ENCODE results near the gene EHF. TPM values are rescaled to one million over a fixed set of nuclear protein-coding genes. Genes with fewer than 3 reads are reported as not detected.

EHF gene
- total and polyA plus RNA-seq, 2 donors (not counting 1 experiment from before 2014, with no cell fraction given) = 0.51 TPM; not detected in 1

- DNase-seq (ENCODE audit: low read depth in 2 of 2) = peak in 1 of 2 donors; percentile 62
- Histone ChIP-seq H3K4me3 (replicated peaks in 1 of 4; ENCODE audit: control extremely low read depth in 1 of 4, insufficient read depth in 1 of 4, low read depth in 3 of 4, low read length in 4 of 4) (no peak overlapping the region), H3K27ac (ENCODE audit: insufficient read depth, low read length) (peak overlapping the region; percentile 11), H3K9me3 (ENCODE audit: control insufficient read depth, insufficient read depth, low read depth, low read length) (no peaks in the 10 kb centered on the region), H3K36me3 (ENCODE audit: control insufficient read depth, insufficient read depth, low read length) (no peaks in the 10 kb centered on the region), H4K20me1 (ENCODE audit: control insufficient read depth, extremely low read depth, insufficient read depth, low read length) (no peaks in the 10 kb centered on the region), H3K9ac (ENCODE audit: insufficient read depth, low read length) (no peak overlapping the region), H2AFZ (ENCODE audit: low read length) (no peak overlapping the region), H3K79me2 (ENCODE audit: control insufficient read depth, insufficient read depth, low read length) (no peaks in the 10 kb centered on the region), H3K4me1 (ENCODE audit: control insufficient read depth, extremely low read depth, insufficient read depth, low read length) (peaks cover 16% of the 10 kb centered on the region), H3K27me3 (ENCODE audit: control insufficient read depth, insufficient read depth, low read length) (no peaks in the 10 kb centered on the region), H3K4me2 (ENCODE audit: extremely low read depth, insufficient read depth, low read length) (no peak overlapping the region)
- TF ChIP-seq CTCF (conservative IDR thresholded peaks at IDR 0.05 in 1 of 2, IDR thresholded peaks at IDR 0.05 in 1 of 2; ENCODE audit: low read depth in 1 of 2, low read length in 2 of 2) (no peak), EZH2 (IDR thresholded peaks at IDR 0.05; ENCODE audit: low read length, missing control alignments) (no peak)
Measured at GRCh38 chr11:34656062-34656720, 35.3 kb downstream of the EHF start.

GRCh38 chr11:34658071-34659015 is 37.5 kb downstream of the EHF start:
- H3K79me2 ChIP-seq (ENCODE audit: control insufficient read depth, insufficient read depth, low read length) = no peaks in the 10 kb centered on the region
- no peaks in the 10 kb centered on the region for H3K9me3 ChIP-seq (ENCODE audit: control insufficient read depth, insufficient read depth, low read depth, low read length)
- no peak overlapping the region for H3K27ac ChIP-seq (ENCODE audit: insufficient read depth, low read length)
- no peaks in the 10 kb centered on the region for H3K36me3 ChIP-seq (ENCODE audit: control insufficient read depth, insufficient read depth, low read length)
- peaks cover 13% of the 10 kb centered on the region for H3K4me1 ChIP-seq (ENCODE audit: control insufficient read depth, extremely low read depth, insufficient read depth, low read length)
- no peak overlapping the region for H3K4me3 ChIP-seq (replicated peaks in 1 of 4; ENCODE audit: control extremely low read depth in 1 of 4, insufficient read depth in 1 of 4, low read depth in 3 of 4, low read length in 4 of 4)
- no peak overlapping the region for H3K9ac ChIP-seq (ENCODE audit: insufficient read depth, low read length)
- no peak overlapping the region for H3K4me2 ChIP-seq (ENCODE audit: extremely low read depth, insufficient read depth, low read length)
- DNase-seq (ENCODE audit: low read depth in 2 of 2) = no peak
- H2AFZ ChIP-seq (ENCODE audit: low read length) = no peak overlapping the region
- no peaks in the 10 kb centered on the region for H4K20me1 ChIP-seq (ENCODE audit: control insufficient read depth, extremely low read depth, insufficient read depth, low read length)
- H3K27me3 ChIP-seq (ENCODE audit: control insufficient read depth, insufficient read depth, low read length) = no peaks in the 10 kb centered on the region
- TF ChIP-seq CTCF (conservative IDR thresholded peaks at IDR 0.05 in 1 of 2, IDR thresholded peaks at IDR 0.05 in 1 of 2; ENCODE audit: low read depth in 1 of 2, low read length in 2 of 2) = no peak

GRCh38 chr11:34659096-34659733 is 38.3 kb downstream of the EHF start:
- Histone ChIP-seq H3K27me3 (ENCODE audit: control insufficient read depth, insufficient read depth, low read length) (no peaks in the 10 kb centered on the region), H3K79me2 (ENCODE audit: control insufficient read depth, insufficient read depth, low read length) (no peaks in the 10 kb centered on the region), H3K9ac (ENCODE audit: insufficient read depth, low read length) (no peak overlapping the region), H3K36me3 (ENCODE audit: control insufficient read depth, insufficient read depth, low read length) (no peaks in the 10 kb centered on the region), H4K20me1 (ENCODE audit: control insufficient read depth, extremely low read depth, insufficient read depth, low read length) (no peaks in the 10 kb centered on the region), H3K4me1 (ENCODE audit: control insufficient read depth, extremely low read depth, insufficient read depth, low read length) (peaks cover 9% of the 10 kb centered on the region), H2AFZ (ENCODE audit: low read length) (no peak overlapping the region), H3K9me3 (ENCODE audit: control insufficient read depth, insufficient read depth, low read depth, low read length) (no peaks in the 10 kb centered on the region), H3K27ac (ENCODE audit: insufficient read depth, low read length) (no peak overlapping the region), H3K4me2 (ENCODE audit: extremely low read depth, insufficient read depth, low read length) (no peak overlapping the region), H3K4me3 (replicated peaks in 1 of 4; ENCODE audit: control extremely low read depth in 1 of 4, insufficient read depth in 1 of 4, low read depth in 3 of 4, low read length in 4 of 4) (no peak overlapping the region)
- DNase-seq (ENCODE audit: low read depth in 2 of 2) = no peak
- TF ChIP-seq CTCF (conservative IDR thresholded peaks at IDR 0.05 in 1 of 2, IDR thresholded peaks at IDR 0.05 in 1 of 2; ENCODE audit: low read depth in 1 of 2, low read length in 2 of 2) (no peak), EZH2 (IDR thresholded peaks at IDR 0.05; ENCODE audit: low read length, missing control alignments) (no peak)

All from fibroblast of lung (primary cell).